H1 (cell line): Measurements from ENCODE around the gene DAG1. TPM values are rescaled to one million over a fixed set of nuclear protein-coding genes. Genes with fewer than 3 reads are reported as not detected.

ENCODE experiments used
- CTCF ChIA-PET: fragments of 300-600 bp; sonication (Branson Sonifier 250); formaldehyde crosslinking; loops from one replicate; lab custom pipeline; 2021; ENCODE audit not compliant: partially characterized antibody; lab: Charles Lee
- POLR2A ChIA-PET: fragments of 300-600 bp; sonication (Branson Sonifier 250); formaldehyde crosslinking; loops from one replicate; lab custom pipeline; 2021; ENCODE audit warnings: inconsistent platforms; ENCODE audit not compliant: partially characterized antibody; lab: Charles Lee
- DNase-seq, 2 experiments: peaks; one replicate each; pipeline versions ENCODE4 v3.0.0 to v3.0.0-alpha.2; 2010 to 2022; ENCODE audit warnings: low spot score in 2 of 2, low read depth in 1 of 2, mixed read lengths in 1 of 2
- FAIRE-seq: peaks from 2 replicates; lab custom pipeline; 2011; peaks lifted over from hg19 to GRCh38; lab: Jason Lieb, UNC
- H2AFZ ChIP-seq: 2 replicates; pipeline ENCODE4 v1.8.1; 2012; ENCODE audit warnings: low read length, inconsistent platforms
- H2AK5ac ChIP-seq: 2 replicates; pipeline ENCODE4 v1.6.1; 2013; ENCODE audit warnings: low read depth, low read length
- H2BK120ac ChIP-seq: replicated peaks from 2 replicates; pipeline ENCODE3; 2013; ENCODE audit warnings: low read depth, low read length, inconsistent platforms
- H2BK12ac ChIP-seq: 2 replicates; pipeline ENCODE4 v1.6.1; 2013; ENCODE audit warnings: low read depth, low read length
- H2BK15ac ChIP-seq: 2 replicates; pipeline ENCODE4 v1.6.1; 2013; ENCODE audit warnings: low read length
- H2BK20ac ChIP-seq: 2 replicates; pipeline ENCODE4 v1.6.1; 2013; ENCODE audit warnings: low read length
- H2BK5ac ChIP-seq: 2 replicates; pipeline ENCODE4 v1.6.1; 2013; ENCODE audit warnings: low read depth, low read length
- H3K14ac ChIP-seq: 2 replicates; pipeline ENCODE4 v1.6.1; 2013; ENCODE audit warnings: inconsistent platforms; ENCODE audit not compliant: insufficient read length
- H3K18ac ChIP-seq: 2 replicates; pipeline ENCODE4 v1.6.1; 2013; ENCODE audit warnings: low read length; ENCODE audit errors: extremely low read depth
- H3K23ac ChIP-seq: 2 replicates; pipeline ENCODE4 v1.6.1; 2013; ENCODE audit warnings: inconsistent platforms; ENCODE audit not compliant: insufficient read length
- H3K23me2 ChIP-seq: 2 replicates; pipeline ENCODE4 v1.6.1; 2013; ENCODE audit warnings: low read depth, low read length
- H3K27ac ChIP-seq: 2 replicates; pipeline ENCODE4 v1.6.1; 2011; ENCODE audit warnings: low read depth, low read length, inconsistent platforms
- H3K27me3 ChIP-seq, 4 experiments: replicated peaks in 1 of 4; 1 replicate in 1 of 4; 2 replicates in 3 of 4; pipeline versions ENCODE4 v1.6.1 to v1.8.1; 2011 to 2013; ENCODE audit warnings: low read length in 3 of 4, mild to moderate bottlenecking in 3 of 4, inconsistent platforms in 2 of 4, mixed read lengths in 2 of 4, moderate library complexity in 1 of 4; ENCODE audit not compliant: control insufficient read depth in 3 of 4, insufficient read depth in 3 of 4; ENCODE audit errors: extremely low read depth in 1 of 4
- H3K36me3 ChIP-seq, 4 experiments: 2 replicates each; pipeline versions ENCODE4 v1.6.1 to v1.8.1; 2011 to 2013; ENCODE audit warnings: mild to moderate bottlenecking in 4 of 4, low read length in 3 of 4, moderate library complexity in 2 of 4, control low read depth in 1 of 4, inconsistent platforms in 1 of 4; ENCODE audit not compliant: insufficient read depth in 4 of 4, control insufficient read depth in 2 of 4
- H3K4ac ChIP-seq: replicated peaks from 2 replicates; pipeline ENCODE3; 2013; ENCODE audit warnings: low read length, low read depth, mixed read lengths, inconsistent platforms; ENCODE audit not compliant: insufficient read length
- H3K4me1 ChIP-seq, 4 experiments: replicated peaks in 1 of 4; 1 replicate in 1 of 4; 2 replicates in 3 of 4; pipeline versions ENCODE4 v1.6.1 to v1.8.1; 2011 to 2013; ENCODE audit warnings: low read length in 3 of 4, inconsistent platforms in 2 of 4, mixed read lengths in 1 of 4; ENCODE audit not compliant: insufficient read depth in 4 of 4, control insufficient read depth in 3 of 4
- H3K4me2 ChIP-seq, 2 experiments: 2 replicates each; pipeline versions ENCODE4 v1.6.1 to v1.8.1; 2011 to 2013; ENCODE audit warnings: low read depth in 2 of 2, low read length in 2 of 2, control low read depth in 1 of 2, inconsistent platforms in 1 of 2, mild to moderate bottlenecking in 1 of 2; ENCODE audit not compliant: insufficient read depth in 1 of 2
- H3K4me3 ChIP-seq, 4 experiments: fragments of 200-600, 300-600 bp in 1 of 4; sonication (generic), shearing (Covaris generic), sonication (Bioruptor Twin) in 1 of 4; 2 replicates each; pipeline versions ENCODE4 v1.5.1 to v1.8.1; 2011 to 2016; ENCODE audit warnings: low read length in 4 of 4, low read depth in 3 of 4, control low read depth in 2 of 4, inconsistent platforms in 2 of 4, mild to moderate bottlenecking in 2 of 4, mixed read lengths in 1 of 4, moderate library complexity in 1 of 4; ENCODE audit not compliant: insufficient read depth in 2 of 4; ENCODE audit errors: extremely low read depth in 1 of 4
- H3K56ac ChIP-seq: replicated peaks from 2 replicates; pipeline ENCODE3; 2013; ENCODE audit warnings: low read depth, mild to moderate bottlenecking, mixed read lengths, low read length, inconsistent platforms; ENCODE audit not compliant: insufficient read length
- H3K79me1 ChIP-seq: 2 replicates; pipeline ENCODE4 v1.6.1; 2013; ENCODE audit warnings: low read depth, low read length, control low read depth
- H3K79me2 ChIP-seq, 2 experiments: 2 replicates each; pipeline versions ENCODE4 v1.6.1 to v1.8.1; 2012 to 2013; ENCODE audit warnings: low read length in 2 of 2, mild to moderate bottlenecking in 2 of 2, inconsistent platforms in 1 of 2; ENCODE audit not compliant: insufficient read depth in 2 of 2, control insufficient read depth in 1 of 2
- H3K9ac ChIP-seq, 4 experiments: replicated peaks in 1 of 4; 1 replicate in 1 of 4; 2 replicates in 3 of 4; pipeline versions ENCODE4 v1.6.1 to v1.8.1; 2011 to 2013; ENCODE audit warnings: low read depth in 3 of 4, low read length in 3 of 4, control low read depth in 2 of 4, mild to moderate bottlenecking in 2 of 4, moderate library complexity in 2 of 4, inconsistent platforms in 1 of 4; ENCODE audit errors: extremely low read depth in 1 of 4
- H3K9me3 ChIP-seq, 2 experiments: 2 replicates each; pipeline versions ENCODE4 v1.6.1 to v1.8.1; 2012 to 2013; ENCODE audit warnings: mild to moderate bottlenecking in 2 of 2, moderate library complexity in 2 of 2, control low read depth in 1 of 2, inconsistent platforms in 1 of 2, low read depth in 1 of 2, low read length in 1 of 2, mixed read lengths in 1 of 2; ENCODE audit not compliant: insufficient read depth in 2 of 2
- H4K20me1 ChIP-seq, 2 experiments: replicated peaks in 1 of 2; 2 replicates each; pipeline versions ENCODE3 to v1.8.1; 2011 to 2013; ENCODE audit warnings: inconsistent platforms in 2 of 2, low read length in 2 of 2, mild to moderate bottlenecking in 1 of 2; ENCODE audit not compliant: insufficient read depth in 2 of 2, control insufficient read depth in 1 of 2
- H4K5ac ChIP-seq: 2 replicates; pipeline ENCODE4 v1.6.1; 2013; ENCODE audit warnings: low read length, low read depth, mixed read lengths, inconsistent platforms; ENCODE audit not compliant: insufficient read length
- H4K8ac ChIP-seq: 2 replicates; pipeline ENCODE4 v1.8.0; 2013; ENCODE audit warnings: mild to moderate bottlenecking, moderate library complexity, low read length, inconsistent platforms; ENCODE audit not compliant: insufficient read depth; ENCODE audit errors: extremely low read depth
- H4K91ac ChIP-seq: replicated peaks from 2 replicates; pipeline ENCODE3; 2013; ENCODE audit warnings: low read length, mixed read lengths, inconsistent platforms; ENCODE audit not compliant: insufficient read length
- BACH1 ChIP-seq: IDR thresholded peaks from 2 replicates; pipeline ENCODE4 v1.6.1; 2012; ENCODE audit warnings: low read length, improper control_type of control experiment
- BCL11A ChIP-seq, 2 experiments: IDR thresholded peaks; one replicate each; pipeline ENCODE4 v1.6.1; 2011; ENCODE audit warnings: low read depth in 2 of 2, low read length in 2 of 2, mild to moderate bottlenecking in 2 of 2
- BRCA1 ChIP-seq: IDR thresholded peaks from 2 replicates; pipeline ENCODE4 v1.6.1; 2012; ENCODE audit warnings: low read depth, low read length, improper control_type of control experiment
- CHD1 ChIP-seq: IDR thresholded peaks from 2 replicates; pipeline ENCODE4 v1.6.1; 2012; ENCODE audit warnings: low read depth, low read length, improper control_type of control experiment
- E2F6 ChIP-seq: IDR thresholded peaks from 2 replicates; pipeline ENCODE4 v1.6.1; 2012; ENCODE audit warnings: inconsistent platforms
- EZH2 ChIP-seq: fragments of 200-600 bp; sonication (generic); IDR thresholded peaks from 2 replicates; pipeline ENCODE4 v1.7.1; 2012; ENCODE audit warnings: low read depth, mild to moderate bottlenecking, moderate library complexity, low read length, inconsistent platforms; ENCODE audit not compliant: severe bottlenecking
- GTF2F1 ChIP-seq: IDR thresholded peaks from 2 replicates; pipeline ENCODE4 v1.6.1; 2012; ENCODE audit warnings: low read depth, low read length, improper control_type of control experiment, borderline replicate concordance
- KDM5A ChIP-seq: fragments of 200-600 bp; IDR thresholded peaks from 2 replicates; pipeline ENCODE4 v1.7.1; 2012; ENCODE audit warnings: mild to moderate bottlenecking, low read length, inconsistent platforms, mixed read lengths
- MAX ChIP-seq: IDR thresholded peaks from 2 replicates; pipeline ENCODE4 v1.6.1; 2012; ENCODE audit warnings: inconsistent platforms
- RAD21 ChIP-seq, 2 experiments: IDR thresholded peaks in 1 of 2; conservative IDR thresholded peaks in 1 of 2; 2 replicates each; pipeline ENCODE4 v1.6.1; 2011; ENCODE audit warnings: low read depth in 2 of 2, low read length in 2 of 2, improper control_type of control experiment in 1 of 2, inconsistent platforms in 1 of 2, mild to moderate bottlenecking in 1 of 2, moderate library complexity in 1 of 2
- RXRA ChIP-seq: IDR thresholded peaks from 2 replicates; pipeline ENCODE4 v1.6.1; 2011; ENCODE audit warnings: low read depth, mild to moderate bottlenecking, low read length, moderate library complexity; ENCODE audit not compliant: insufficient read depth
- SP1 ChIP-seq: IDR thresholded peaks from 2 replicates; pipeline ENCODE4 v1.6.1; 2011; ENCODE audit warnings: low read depth, low read length
- SP4 ChIP-seq: IDR thresholded peaks from 2 replicates; pipeline ENCODE4 v1.6.1; 2012; ENCODE audit warnings: low read length, inconsistent platforms
- ZNF274 ChIP-seq: IDR thresholded peaks from 2 replicates; pipeline ENCODE4 v1.7.0; 2012; ENCODE audit warnings: low read length, borderline replicate concordance; ENCODE audit errors: extremely low read depth
- WGBS, 2 experiments: shearing (Covaris generic) in 1 of 2; methylation state at CpG; one replicate each; pipeline versions ENCODE4 v1.1.6 to v1.1.7; 2013 to 2015; ENCODE audit warnings: low lambda C conversion rate in 2 of 2, mixed read lengths in 2 of 2, inconsistent platforms in 1 of 2, low coverage in 1 of 2, missing lambda C conversion rate in 1 of 2; ENCODE audit not compliant: insufficient replicate concordance in 2 of 2, insufficient coverage in 1 of 2, insufficient read length in 1 of 2; ENCODE audit errors: extremely low coverage in 1 of 2, missing lambda C conversion rate in 1 of 2; 5-methylcytosine and 5-hydroxymethylcytosine counted together
- polyA plus RNA-seq, 7 experiments: library from polyadenylated mRNA; depleted of rRNA in 3 of 7; stranded (reverse) in 5 of 7; unstranded in 2 of 7; fragments of >200 nt in 5 of 7; fragments of 200-250 nt in 2 of 7; gene quantifications; 1 replicate in 5 of 7; 2 replicates in 1 of 7; 4 replicates in 1 of 7; pipeline versions ENCODE4 v1.2.1 to v1.2.3, GENCODE V29; 2011 to 2013; ENCODE audit warnings: missing spikeins in 2 of 7, mixed read lengths in 2 of 7
- total RNA-seq: library from RNA; stranded (reverse); fragmentation: NEBNext Ultra II Directional; extraction: Animal tissue kit (Norgen Biotek cat#: 25700); gene quantifications from 2 replicates; pipeline ENCODE4 v1.2.1, GENCODE V29; 2021

The DAG1 gene
- total and polyA plus RNA-seq, 2 of the 8 experiments (the other 6 are each of a cell fraction or from before 2014, with no cell fraction given) = 97.5 to 138 TPM

GRCh38 chr3:49530701-49531100, 60.6 kb downstream of the DAG1 start:
- H3K14ac ChIP-seq = no peak overlapping the region
- ChIA-PET CTCF (interaction anchor here (1.0 to 2.5 kb wide), 5 partner anchors 9 to 170 kb away, joined by 3 to 8 read pairs (median 5); no protein-coding TSS in a partner anchor), POLR2A (no interaction called here)
- peaks cover 0 to 7% of the 10 kb centered on the region in 2 experiments; a peak in 1 of 4 replicates for H3K79me2 ChIP-seq
- no peaks in the 10 kb centered on the region for H3K23me2 ChIP-seq
- H4K20me1 ChIP-seq = peaks cover 5 to 11% of the 10 kb centered on the region in 2 experiments
- H3K4ac ChIP-seq = no peak overlapping the region
- H2BK120ac ChIP-seq = no peak overlapping the region
- H3K27me3 ChIP-seq = no peaks in the 10 kb centered on the region
- no peak overlapping the region for H2BK5ac ChIP-seq
- H3K27ac ChIP-seq = no peak overlapping the region
- no peak overlapping the region for H4K5ac ChIP-seq
- no peak overlapping the region for H2AFZ ChIP-seq
- no peak overlapping the region for H3K18ac ChIP-seq
- H3K9me3 ChIP-seq = no peaks in the 10 kb centered on the region
- H3K4me1 ChIP-seq = peaks cover 0 to 13% (median 5%) of the 10 kb centered on the region in 4 experiments; a peak in 6 of 7 replicates
- no peak overlapping the region for H4K8ac ChIP-seq
- 94% methylated on average over 8 of the region's 8 CpGs; no CpG with 5 or more reads in 1 of the 2 experiments for WGBS, 2 experiments
- DNase-seq (no peak), FAIRE-seq (no peak)
- H4K91ac ChIP-seq = no peak overlapping the region
- no peak overlapping the region for H3K4me2 ChIP-seq
- no peak overlapping the region for H3K56ac ChIP-seq
- peaks cover 4% of the 10 kb centered on the region; the same call in 1 of the 2 replicates for H3K79me1 ChIP-seq
- no peak overlapping the region for H3K4me3 ChIP-seq
- H2BK12ac ChIP-seq = no peak overlapping the region
- no peak overlapping the region for H3K9ac ChIP-seq
- H2AK5ac ChIP-seq = no peak overlapping the region
- no peak overlapping the region for H2BK15ac ChIP-seq
- no peak overlapping the region for H2BK20ac ChIP-seq
- peaks cover 14 to 29% (median 22%) of the 10 kb centered on the region in 4 experiments for H3K36me3 ChIP-seq
- H3K23ac ChIP-seq = no peak overlapping the region
- TF ChIP-seq KDM5A (no peak), SP4 (no peak), BCL11A (IDR thresholded peaks at IDR 0.05; ENCODE audit: low read depth in 2 of 2, low read length in 2 of 2) (no peak), E2F6 (no peak), GTF2F1 (no peak), MAX (no peak), RXRA (no peak), BACH1 (no peak), CHD1 (no peak), SP1 (no peak), ZNF274 (no peak), RAD21 (IDR thresholded peaks at IDR 0.05 in 1 of 2, conservative IDR thresholded peaks at IDR 0.05 in 1 of 2; ENCODE audit: low read depth in 2 of 2, low read length in 2 of 2) (no peak), EZH2 (no peak), BRCA1 (no peak)
